ENCODE data around the gene TLR10.

GRCh38 chr4:38745881-38746280 is 36.9 kb downstream of the TLR10 start:
- TF ChIP-seq CTCF (IDR thresholded peaks at IDR 0.05) (no peak), POLR2A (IDR thresholded peaks at IDR 0.05) (no peak), EP300 (IDR thresholded peaks at IDR 0.05) (no peak)

All from tibial nerve (tissue), 4 donors.